GM21576 (cell line): ENCODE measurements around the gene TMEM87A.

Experiments used
- ATAC-seq: cut with Tn5 transposase; IDR thresholded peaks from one replicate; pipeline ENCODE4 v1.9.1; 2021; ENCODE audit warnings: mild to moderate bottlenecking, moderate library complexity; ENCODE audit not compliant: unreplicated experiment

Gene TMEM87A

DNA sequence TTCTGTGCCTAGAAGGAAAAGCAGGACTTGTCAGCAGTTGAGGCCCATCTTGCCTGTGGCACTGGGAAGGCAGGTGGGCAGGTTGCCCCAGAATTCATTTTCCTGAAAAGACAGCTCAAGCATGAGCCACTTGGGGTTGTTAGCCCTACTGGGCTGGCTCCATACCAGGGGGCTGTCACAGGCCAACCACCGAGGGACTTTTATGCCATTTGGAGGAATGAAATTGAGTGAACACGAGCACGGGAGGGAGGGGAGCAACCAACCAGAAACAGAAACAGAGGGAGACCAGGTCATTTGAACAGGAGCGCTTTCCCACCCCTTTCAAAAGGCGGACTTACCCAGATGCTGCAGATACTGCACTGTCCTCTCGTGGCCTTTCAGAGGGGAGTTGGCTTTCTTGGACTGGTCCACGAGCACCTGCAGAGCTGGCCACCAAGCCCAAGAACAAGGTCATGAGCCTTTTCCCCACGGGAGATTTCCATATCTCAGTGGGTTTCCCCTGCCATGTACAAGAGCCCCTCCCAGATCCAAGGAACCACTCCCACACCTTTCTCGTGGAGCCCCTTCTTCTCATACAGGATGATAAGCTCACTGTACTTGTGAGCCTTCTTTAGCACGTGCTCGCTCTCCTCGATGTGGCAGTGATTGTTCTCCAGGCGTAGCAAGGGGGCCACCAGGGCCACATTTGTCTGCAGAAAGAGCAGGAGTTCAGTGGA, 106.8 kb downstream of the TMEM87A start:
- no peak for ATAC-seq

DNA sequence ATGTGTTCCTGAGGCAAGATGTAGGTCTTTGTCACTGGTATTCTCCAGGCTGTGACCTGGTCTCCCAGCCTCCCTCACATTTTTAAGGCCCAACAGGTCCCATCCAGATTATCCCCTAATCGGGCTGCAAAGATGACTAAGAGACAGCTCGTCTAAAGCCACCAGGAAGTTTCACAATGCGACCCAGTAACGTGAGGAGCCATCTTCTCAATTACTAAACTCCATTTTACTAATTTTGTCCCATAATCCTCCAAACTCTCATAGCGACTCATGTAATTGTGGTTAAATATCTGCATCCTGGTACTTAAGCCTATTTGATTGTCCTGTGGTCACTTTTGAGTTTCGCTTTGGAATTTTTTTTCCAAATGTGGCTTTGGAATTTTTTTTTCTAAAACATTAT, 108.1 kb downstream of the TMEM87A start:
- ATAC-seq, result no peak

DNA sequence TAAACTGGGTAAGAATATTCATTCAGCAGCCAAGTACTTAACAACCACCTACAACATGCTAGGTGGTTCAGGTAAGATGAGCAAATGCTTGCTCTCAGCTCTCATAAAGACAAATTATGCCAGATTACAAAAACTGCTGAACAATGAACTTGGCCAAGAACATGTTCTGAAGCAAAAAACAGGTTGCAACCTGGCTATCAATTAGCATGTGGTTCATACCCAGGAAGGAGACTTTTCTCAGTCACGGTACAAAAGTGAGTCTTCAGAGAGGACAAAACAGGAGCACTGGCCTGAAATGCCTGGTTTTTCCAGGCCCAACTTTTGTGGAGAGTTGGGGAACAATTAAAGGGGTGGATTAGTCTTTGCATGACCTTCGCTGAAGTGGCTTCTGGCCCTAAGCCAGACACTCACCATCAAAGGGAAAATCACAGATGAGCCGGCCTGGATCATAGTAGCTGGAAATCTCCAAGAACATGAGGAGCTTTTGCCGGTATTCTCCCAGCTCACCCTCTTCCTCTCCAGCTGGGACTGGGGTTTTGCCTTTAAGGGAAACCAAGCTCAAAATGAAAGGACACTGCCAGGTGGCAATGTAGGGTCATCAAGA, 109.2 kb downstream of the TMEM87A start:
- no peak for ATAC-seq

DNA sequence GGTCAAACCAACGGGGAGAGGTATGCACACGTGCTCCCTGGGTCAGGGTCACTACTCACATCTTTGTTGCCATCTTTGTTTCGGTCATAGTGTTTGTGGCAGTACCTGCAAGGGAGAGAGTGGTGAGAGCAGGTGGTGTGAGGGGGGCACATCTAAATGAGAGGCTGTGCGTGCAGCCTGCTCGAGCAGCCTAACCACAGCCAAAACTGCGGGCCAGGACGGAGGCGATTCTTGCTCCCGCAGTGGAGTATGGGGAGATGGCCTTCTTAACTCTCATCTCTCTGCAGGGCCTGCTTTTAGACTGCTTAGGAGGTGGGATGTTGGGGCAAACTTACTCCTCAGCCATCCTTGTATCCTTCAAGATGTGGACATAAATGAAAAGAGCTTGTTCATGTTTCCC, 109.9 kb downstream of the TMEM87A start:
- no peak for ATAC-seq
